ENCODE data around the gene ABHD13. TPM values are rescaled to one million over a fixed set of nuclear protein-coding genes. Genes with fewer than 3 reads are reported as not detected.
"Not testable (repeated sequence)": the region's sequence is repeated elsewhere in the genome, so short reads cannot be mapped to it uniquely, and the experiment has no call there.

Gene ABHD13
- total RNA-seq, 1 donor from 2014 or later, result 8.5 TPM

GRCh38 chr13:108249150-108249549 lies 31.0 kb downstream of the ABHD13 start:
- peaks cover 7% of the 10 kb centered on the region for H3K36me3 Mint-ChIP-seq (ENCODE audit: unreplicated experiment)
- no peak for DNase-seq (ENCODE audit: extremely low spot score, unreplicated experiment)
- no peak overlapping the region for H3K4me3 Mint-ChIP-seq (ENCODE audit: unreplicated experiment)
- H3K4me1 Mint-ChIP-seq (ENCODE audit: unreplicated experiment), result no peaks in the 10 kb centered on the region
- peaks cover 49% of the 10 kb centered on the region for H3K9me3 Mint-ChIP-seq (ENCODE audit: unreplicated experiment)
- H3K27ac Mint-ChIP-seq (ENCODE audit: unreplicated experiment), result no peak overlapping the region
- no peaks in the 10 kb centered on the region for H3K27me3 Mint-ChIP-seq (ENCODE audit: unreplicated experiment)
- TF ChIP-seq CTCF (IDR thresholded peaks at IDR 0.05), result no peak

GRCh38 chr13:108257248-108257647 lies 39.1 kb downstream of the ABHD13 start:
- no peaks in the 10 kb centered on the region for H3K27me3 Mint-ChIP-seq (ENCODE audit: unreplicated experiment)
- DNase-seq (ENCODE audit: extremely low spot score, unreplicated experiment), result no peak
- H3K9me3 Mint-ChIP-seq (ENCODE audit: unreplicated experiment), result peaks cover 9% of the 10 kb centered on the region

DNA sequence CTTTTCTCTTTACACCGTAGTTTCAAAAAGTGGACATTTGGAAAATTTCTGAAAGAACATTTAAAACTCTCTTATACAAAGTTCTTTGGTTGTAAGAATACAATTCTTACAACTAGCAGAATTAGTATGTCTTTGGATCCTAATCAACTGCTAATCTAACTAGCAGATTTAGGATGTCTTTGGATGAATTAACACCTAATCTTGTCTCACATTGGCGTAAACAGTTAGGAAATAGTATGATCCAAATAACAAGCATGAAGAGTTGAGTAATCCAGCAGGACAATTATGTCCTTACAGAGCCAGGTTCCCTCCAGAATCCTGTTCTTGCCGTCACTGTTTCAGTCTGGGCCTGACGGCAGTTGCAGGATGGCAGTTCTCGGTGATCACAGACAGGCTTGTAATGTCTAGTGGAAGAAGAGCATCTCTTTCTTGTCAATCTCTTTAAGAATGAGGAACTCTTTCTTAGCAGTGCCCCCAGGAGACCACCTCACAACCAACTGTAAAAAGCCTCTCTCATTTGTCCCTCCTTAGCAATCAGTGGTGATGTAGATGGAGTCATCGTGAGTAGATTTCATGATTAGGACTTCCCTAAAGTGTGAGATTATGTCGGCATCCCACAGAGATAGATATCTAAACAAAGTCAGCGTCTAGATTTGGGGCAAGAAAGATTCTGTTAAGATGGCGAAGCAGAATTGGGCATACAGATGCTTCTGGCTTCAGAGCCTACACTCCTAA lies 45.6 kb downstream of the ABHD13 start:
- H3K27ac Mint-ChIP-seq (ENCODE audit: unreplicated experiment), result no peak overlapping the region
- no peak for DNase-seq (ENCODE audit: extremely low spot score, unreplicated experiment)
- no peak overlapping the region for H3K4me3 Mint-ChIP-seq (ENCODE audit: unreplicated experiment)
- peaks cover 6% of the 10 kb centered on the region for H3K36me3 Mint-ChIP-seq (ENCODE audit: unreplicated experiment)
- TF ChIP-seq CTCF (IDR thresholded peaks at IDR 0.05), result no peak
- H3K4me1 Mint-ChIP-seq (ENCODE audit: unreplicated experiment), result no peaks in the 10 kb centered on the region
- H3K27me3 Mint-ChIP-seq (ENCODE audit: unreplicated experiment), result no peaks in the 10 kb centered on the region
- no peaks in the 10 kb centered on the region for H3K9me3 Mint-ChIP-seq (ENCODE audit: unreplicated experiment)

More at GRCh38 chr13:108257248-108257647, 39.1 kb downstream of the ABHD13 start:
- Mint-ChIP-seq H3K27ac (ENCODE audit: unreplicated experiment) (no peak overlapping the region), H3K4me1 (ENCODE audit: unreplicated experiment) (no peaks in the 10 kb centered on the region), H3K36me3 (ENCODE audit: unreplicated experiment) (peaks cover 3% of the 10 kb centered on the region), H3K4me3 (ENCODE audit: unreplicated experiment) (no peak overlapping the region)
- TF ChIP-seq CTCF (IDR thresholded peaks at IDR 0.05), result no peak

DNA sequence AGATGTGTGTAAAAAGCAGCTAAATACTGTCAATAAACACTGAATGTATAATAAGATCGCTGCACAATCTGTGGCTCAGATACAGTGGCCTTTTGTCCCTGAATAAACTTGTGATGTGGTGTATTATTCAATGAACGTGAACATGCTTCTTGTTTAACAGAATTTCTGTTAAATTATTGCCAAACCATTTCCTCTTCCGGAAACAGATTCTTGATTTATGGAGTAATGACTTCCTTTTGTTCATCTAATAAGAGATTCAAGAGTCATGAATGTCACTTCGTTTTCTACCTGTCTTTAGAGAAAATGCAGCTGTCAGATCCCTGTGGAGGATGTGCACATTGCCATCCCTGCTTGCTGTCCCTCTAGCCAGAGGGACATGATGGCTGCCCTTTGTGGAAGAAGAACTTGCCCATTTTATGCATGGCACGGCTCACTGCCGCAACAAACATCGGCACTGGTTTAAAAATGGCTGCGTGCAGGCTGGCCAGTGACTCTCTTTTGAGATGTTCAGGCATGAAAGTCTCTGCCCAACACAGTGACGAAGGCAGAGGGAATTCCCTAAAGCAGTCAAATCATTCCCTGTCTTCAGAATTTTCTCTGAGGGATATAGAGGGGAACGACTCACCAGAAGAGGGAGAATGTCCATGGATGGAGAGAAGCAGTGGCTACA lies 48.3 kb downstream of the ABHD13 start:
- no peak overlapping the region for H3K4me3 Mint-ChIP-seq (ENCODE audit: unreplicated experiment)
- peaks cover 17% of the 10 kb centered on the region for H3K4me1 Mint-ChIP-seq (ENCODE audit: unreplicated experiment)
- H3K27ac Mint-ChIP-seq (ENCODE audit: unreplicated experiment), result no peak overlapping the region
- DNase-seq (ENCODE audit: extremely low spot score, unreplicated experiment), result no peak
- TF ChIP-seq CTCF (IDR thresholded peaks at IDR 0.05), result no peak
- H3K27me3 Mint-ChIP-seq (ENCODE audit: unreplicated experiment), result no peaks in the 10 kb centered on the region
- H3K9me3 Mint-ChIP-seq (ENCODE audit: unreplicated experiment), result no peaks in the 10 kb centered on the region
- H3K36me3 Mint-ChIP-seq (ENCODE audit: unreplicated experiment), result peaks cover 6% of the 10 kb centered on the region

DNA sequence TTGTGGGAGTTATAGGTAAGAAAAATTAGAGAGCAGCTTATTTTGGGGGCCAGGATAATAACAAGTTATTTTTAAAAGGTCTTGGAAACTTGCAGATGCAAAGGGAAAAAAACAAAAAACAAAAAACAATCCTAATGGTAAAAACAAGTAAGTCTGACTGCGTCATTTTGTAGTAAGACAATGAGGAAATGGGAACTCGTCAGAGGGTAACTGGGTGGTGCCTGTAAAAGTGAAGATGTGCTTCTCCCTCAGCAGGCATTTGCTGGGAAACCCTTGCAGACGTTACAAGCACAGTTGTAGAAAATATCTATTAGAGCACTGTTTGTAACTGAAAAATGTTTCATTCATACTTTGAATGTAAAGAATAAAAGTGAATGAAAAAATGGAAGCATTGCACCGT lies 49.2 kb downstream of the ABHD13 start:
- H3K4me1 Mint-ChIP-seq (ENCODE audit: unreplicated experiment), result peaks cover 20% of the 10 kb centered on the region
- no peak for DNase-seq (ENCODE audit: extremely low spot score, unreplicated experiment)
- H3K4me3 Mint-ChIP-seq (ENCODE audit: unreplicated experiment), result no peak overlapping the region
- no peaks in the 10 kb centered on the region for H3K9me3 Mint-ChIP-seq (ENCODE audit: unreplicated experiment)
- H3K27ac Mint-ChIP-seq (ENCODE audit: unreplicated experiment), result no peak overlapping the region
- peaks cover 6% of the 10 kb centered on the region for H3K36me3 Mint-ChIP-seq (ENCODE audit: unreplicated experiment)
- no peak for TF ChIP-seq CTCF (IDR thresholded peaks at IDR 0.05)
- no peaks in the 10 kb centered on the region for H3K27me3 Mint-ChIP-seq (ENCODE audit: unreplicated experiment)

DNA sequence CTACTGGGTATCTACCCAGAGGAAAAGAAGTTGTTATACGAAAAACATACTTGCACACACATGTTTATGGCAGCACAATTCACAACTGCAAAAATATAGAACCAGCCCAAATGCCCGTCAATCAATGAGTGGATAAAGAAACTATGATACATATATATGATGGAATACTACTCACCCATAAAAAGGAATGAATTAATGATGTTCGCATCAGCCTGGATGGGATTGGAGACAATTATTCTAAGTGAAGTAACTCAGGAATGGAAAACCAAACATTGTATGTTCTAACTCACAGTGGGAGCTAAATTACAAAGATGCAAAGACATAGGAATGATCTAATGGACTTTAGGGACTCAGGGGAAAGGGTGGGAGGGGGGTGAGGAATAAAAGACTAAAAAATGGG lies 49.7 kb downstream of the ABHD13 start:
- peaks cover 24% of the 10 kb centered on the region for H3K4me1 Mint-ChIP-seq (ENCODE audit: unreplicated experiment)
- H3K4me3 Mint-ChIP-seq (ENCODE audit: unreplicated experiment); H3K27me3 Mint-ChIP-seq (ENCODE audit: unreplicated experiment); H3K36me3 Mint-ChIP-seq (ENCODE audit: unreplicated experiment); H3K9me3 Mint-ChIP-seq (ENCODE audit: unreplicated experiment); H3K27ac Mint-ChIP-seq (ENCODE audit: unreplicated experiment); DNase-seq (ENCODE audit: extremely low spot score, unreplicated experiment): not testable (repeated sequence)
